HepG2 (cell line): ENCODE results near the gene KIAA1217. TPM values are rescaled to one million over a fixed set of nuclear protein-coding genes. Genes with fewer than 3 reads are reported as not detected.

Experiments
- ATAC-seq: fragments of 200-7000 bp; cut with Tn5 transposase; 3 replicates; pipeline ENCODE4 v1.9.1; 2020; ENCODE audit warnings: mild to moderate bottlenecking, moderate library complexity
- BruUV-seq: library from RNA; stranded (reverse); fragments of 400-500 nt; replicated peaks from 2 replicates; lab custom pipeline; 2021; lab: Mats Ljungman, UMichigan
- CTCF ChIA-PET: fragments of 300-600 bp; formaldehyde crosslinking; extraction: SDS; loops from one replicate; lab custom pipeline; 2021; ENCODE audit warnings: low total read pairs, inconsistent platforms, low intra/inter-chr PET ratio; lab: Yijun Ruan, JAX
- POLR2A ChIA-PET: fragments of 350-600 bp; sonication (Branson Sonifier 250); formaldehyde crosslinking; loops from one replicate; lab custom pipeline; 2020; ENCODE audit warnings: antibody characterized with exemption, inconsistent platforms; lab: Yijun Ruan, JAX
- DNase-seq: peaks from one replicate; pipeline ENCODE4 v3.0.0-alpha.2; 2015; ENCODE audit warnings: low spot score
- FAIRE-seq: peaks from 3 replicates; lab custom pipeline; 2011; peaks lifted over from hg19 to GRCh38; lab: Jason Lieb, UNC
- H2AFZ ChIP-seq: one replicate; pipeline ENCODE4 v1.6.1; 2011; ENCODE audit warnings: low read length, inconsistent platforms
- H3K27ac ChIP-seq: fragments of 300-600 bp; 3 replicates; pipeline ENCODE4 v1.8.0; 2011; ENCODE audit warnings: mixed run types, mild to moderate bottlenecking, mixed read lengths, low read length, inconsistent platforms; ENCODE audit not compliant: insufficient read depth; ENCODE audit errors: extremely low read length
- H3K27me3 ChIP-seq, 2 experiments: fragments of 200-600 bp in 1 of 2; 2 replicates in 1 of 2; 3 replicates in 1 of 2; pipeline versions ENCODE4 v1.6.0 to v1.8.0; 2011; ENCODE audit warnings: low read length in 2 of 2, mild to moderate bottlenecking in 2 of 2, moderate library complexity in 2 of 2, inconsistent platforms in 1 of 2; ENCODE audit not compliant: insufficient read depth in 2 of 2, control insufficient read depth in 1 of 2
- H3K36me3 ChIP-seq, 2 experiments: fragments of 200-600 bp in 1 of 2; replicated peaks in 1 of 2; 2 replicates in 1 of 2; 3 replicates in 1 of 2; pipeline versions ENCODE4 v1.5.1 to v1.8.0; 2011; ENCODE audit warnings: low read length in 2 of 2, inconsistent platforms in 1 of 2; ENCODE audit not compliant: insufficient read depth in 2 of 2, control insufficient read depth in 1 of 2
- H3K4me1 ChIP-seq: 2 replicates; pipeline ENCODE4 v1.5.1; 2012; ENCODE audit warnings: low read length, inconsistent platforms; ENCODE audit not compliant: insufficient read depth
- H3K4me2 ChIP-seq: 2 replicates; pipeline ENCODE4 v1.6.0; 2011; ENCODE audit warnings: low read depth, low read length, inconsistent platforms
- H3K4me3 ChIP-seq, 3 experiments: fragments of 200-600 bp in 1 of 3; sonication (generic), shearing (Covaris generic) in 1 of 3; replicated peaks in 1 of 3; 2 replicates each; pipeline ENCODE4 v1.5.1; 2011 to 2016; ENCODE audit warnings: low read length in 3 of 3, inconsistent platforms in 2 of 3, low read depth in 2 of 3, mild to moderate bottlenecking in 2 of 3, control low read depth in 1 of 3, mixed read lengths in 1 of 3; ENCODE audit not compliant: insufficient read depth in 1 of 3
- H3K79me2 ChIP-seq: one replicate; pipeline ENCODE4 v1.6.1; 2011; ENCODE audit warnings: low read length, inconsistent platforms; ENCODE audit not compliant: insufficient read depth
- H3K9ac ChIP-seq: 2 replicates; pipeline ENCODE4 v1.6.0; 2011; ENCODE audit warnings: mild to moderate bottlenecking, low read depth, low read length, inconsistent platforms; ENCODE audit not compliant: insufficient read depth
- H3K9me3 ChIP-seq: 2 replicates; pipeline ENCODE4 v1.5.1; 2012; ENCODE audit warnings: mild to moderate bottlenecking, low read length
- H4K20me1 ChIP-seq: 2 replicates; pipeline ENCODE4 v1.6.0; 2011; ENCODE audit warnings: inconsistent platforms, mild to moderate bottlenecking, low read length, moderate library complexity; ENCODE audit not compliant: insufficient read depth
- AGO1 ChIP-seq: fragments of 200-400 bp; formaldehyde crosslinking; IDR thresholded peaks from 2 replicates; pipeline ENCODE4 v1.6.1; 2017; ENCODE audit warnings: mild to moderate bottlenecking, low read depth, low read length, moderate library complexity; ENCODE audit not compliant: poor library complexity, severe bottlenecking
- MZF1 ChIP-seq: sonication (generic); formaldehyde crosslinking; IDR thresholded peaks from 2 replicates; pipeline ENCODE4 v1.8.1; 2023; ENCODE audit warnings: mild to moderate bottlenecking, missing genetic modification reagents, borderline replicate concordance
- NR2F1 ChIP-seq, 2 experiments: fragments of 450-650 bp in 1 of 2; formaldehyde crosslinking in 1 of 2; IDR thresholded peaks; 2 replicates each; pipeline versions ENCODE4 v1.5.0 to v1.6.1; 2016 to 2020; ENCODE audit warnings: mild to moderate bottlenecking in 1 of 2, missing compliant biosample characterization in 1 of 2, missing genetic modification reagents in 1 of 2, moderate library complexity in 1 of 2
- RARA ChIP-seq: IDR thresholded peaks from 2 replicates; pipeline ENCODE4 v1.6.1; 2016; ENCODE audit warnings: missing genetic modification reagents, missing compliant biosample characterization
- STAG1 ChIP-seq: sonication (generic); formaldehyde crosslinking; IDR thresholded peaks from 2 replicates; pipeline ENCODE4 v1.4.0; 2020; ENCODE audit warnings: missing genetic modification reagents
- TGIF2 ChIP-seq: IDR thresholded peaks from 2 replicates; pipeline ENCODE4 v1.6.1; 2016; ENCODE audit warnings: control low read depth, missing compliant biosample characterization
- ZNF329 ChIP-seq: sonication (generic); formaldehyde crosslinking; IDR thresholded peaks from 2 replicates; pipeline ENCODE4 v1.9.0; 2021; ENCODE audit warnings: low read depth, mild to moderate bottlenecking, missing genetic modification reagents
- ZNF501 ChIP-seq: sonication (generic); formaldehyde crosslinking; IDR thresholded peaks from 2 replicates; pipeline ENCODE4 v1.5.1; 2020; ENCODE audit warnings: mild to moderate bottlenecking, moderate library complexity, missing genetic modification reagents
- ZNF605 ChIP-seq: sonication (generic); formaldehyde crosslinking; IDR thresholded peaks from 2 replicates; pipeline ENCODE4 v1.8.0; 2022; ENCODE audit warnings: mild to moderate bottlenecking, missing genetic modification reagents
- ZNF629 ChIP-seq: sonication (generic); formaldehyde crosslinking; conservative IDR thresholded peaks from 2 replicates; pipeline ENCODE4 v1.5.0; 2020; ENCODE audit warnings: missing genetic modification reagents
- WGBS: methylation state at CpG from one replicate; pipeline ENCODE4 v1.1.6; 2017; ENCODE audit warnings: low lambda C conversion rate; 5-methylcytosine and 5-hydroxymethylcytosine counted together
- in situ Hi-C: cut with HindIII; loops from 2 replicates; pipeline ENCODE4 v1.10.0; 2017; ENCODE audit warnings: low pct_unique_long_range_greater_than_20kb; ENCODE audit not compliant: extremely low pct_ligation_motif_present
- intact Hi-C: fragments of 100-400 bp; cut with micrococcal nuclease; formaldehyde crosslinking; loops from one replicate; pipeline ENCODE4 v1.10.0; 2022; ENCODE audit not compliant: unreplicated experiment
- polyA plus RNA-seq, 8 experiments: library from polyadenylated mRNA; depleted of rRNA in 3 of 8; stranded (reverse) in 7 of 8; unstranded in 1 of 8; fragments of >200 nt; fragmentation: Illumina TruSeq in 4 of 8; extraction: Trizol in 4 of 8; gene quantifications; 2 replicates each; pipeline versions ENCODE4 v1.2.1 to v1.2.3, GENCODE V29; 2011 to 2016; ENCODE audit warnings: low read depth in 4 of 8, missing spikeins in 1 of 8, mixed read lengths in 1 of 8; ENCODE audit not compliant: insufficient read depth in 1 of 8
- total RNA-seq, 5 experiments: library from RNA; depleted of rRNA; stranded (reverse); fragments of >200 nt; fragmentation: Illumina TruSeq; extraction: Trizol; gene quantifications; 2 replicates each; pipeline ENCODE4 v1.2.3, GENCODE V29; 2016; ENCODE audit warnings: low read depth in 1 of 5
- TF ChIP-seq, protein P1 (sequence below): sonication (generic); formaldehyde crosslinking; IDR thresholded peaks from 2 replicates; pipeline ENCODE4 v1.4.0; 2020; ENCODE audit warnings: missing genetic modification reagents
- TF ChIP-seq, protein P2 (sequence below), 2 experiments: sonication (generic) in 1 of 2; formaldehyde crosslinking in 1 of 2; IDR thresholded peaks; 2 replicates each; pipeline versions ENCODE4 v1.6.1 to v1.9.0; 2014 to 2022; ENCODE audit warnings: antibody characterized with exemption in 1 of 2, borderline replicate concordance in 1 of 2, inconsistent platforms in 1 of 2, low read depth in 1 of 2, missing genetic modification reagents in 1 of 2
- TF ChIP-seq, protein P3 (sequence below): sonication (generic); formaldehyde crosslinking; IDR thresholded peaks from 2 replicates; pipeline ENCODE4 v1.8.1; 2022; ENCODE audit warnings: low read depth, mild to moderate bottlenecking, missing genetic modification reagents

Gene KIAA1217
- total and polyA plus RNA-seq, 2 of the 13 experiments (the other 11 are each of a cell fraction or from before 2014, with no cell fraction given) = 4.6 to 10.9 TPM

DNA sequence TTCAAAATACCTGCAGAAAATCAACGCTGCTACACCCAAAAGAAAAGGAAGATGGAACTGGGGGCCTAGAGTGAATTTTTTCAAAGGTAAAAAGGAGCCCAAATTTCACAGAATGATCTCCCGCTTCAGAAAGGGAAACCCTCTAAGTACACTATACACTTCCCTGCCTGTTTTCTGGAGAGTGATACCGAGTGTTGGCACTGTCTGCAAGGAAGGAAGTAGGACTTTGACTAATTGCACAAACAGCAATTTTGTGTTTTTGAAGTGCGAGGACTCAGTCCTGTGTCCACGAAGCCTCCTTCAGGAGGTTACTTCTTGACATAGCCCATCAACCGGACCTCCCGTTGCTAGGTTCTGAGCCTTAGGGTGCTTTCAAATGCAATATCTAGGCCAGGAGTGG is 106.3 kb downstream of the KIAA1217 start (continued):
- TF ChIP-seq AGO1 = no peak
- TF ChIP-seq ZNF329 = no peak
- no peak for TF ChIP-seq MZF1 (CRISPR knock-in tag)

DNA sequence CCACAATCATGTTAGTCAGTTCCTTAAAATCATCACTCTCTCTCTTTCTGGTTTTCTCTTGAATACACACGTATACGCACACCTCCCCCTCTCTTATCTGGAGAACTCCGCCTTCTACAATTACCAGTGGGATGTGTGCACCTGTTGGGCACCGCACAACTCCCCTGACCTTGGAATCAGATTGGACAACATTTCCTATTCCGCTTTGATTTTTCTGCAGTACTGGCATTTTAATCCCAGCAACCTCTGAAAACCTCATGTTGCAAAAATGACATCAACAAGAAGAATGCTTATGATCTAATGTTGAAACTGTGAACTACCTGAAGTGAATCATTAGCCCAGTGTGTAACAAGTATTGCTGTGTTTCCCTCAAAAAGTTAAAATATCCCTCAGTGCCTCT is 109.6 kb downstream of the KIAA1217 start:
- in situ Hi-C loops (no loop called here), intact Hi-C loops (loop anchor here (5.0 kb wide), 1 partner anchor 111 kb away; the partner anchor contains the start of gene KIAA1217)
- DNase-seq = peak; percentile 76
- H3K9ac ChIP-seq = no peak overlapping the region
- ChIA-PET POLR2A (no interaction called here), CTCF (interaction anchor here (2.1 kb wide), 1 partner anchor 324 kb away, joined by 8 read pairs; no protein-coding TSS in a partner anchor)
- H3K27ac ChIP-seq = peak overlapping the region; percentile 0
- ATAC-seq = peak; percentile 78
- BruUV-seq = no TSS peak
- no peaks in the 10 kb centered on the region for H3K79me2 ChIP-seq
- no peaks in the 10 kb centered on the region for H3K9me3 ChIP-seq
- H3K4me1 ChIP-seq = peaks cover 25% of the 10 kb centered on the region
- H3K36me3 ChIP-seq = peaks cover 0 to 3% of the 10 kb centered on the region in 2 experiments; a peak in 1 of 5 replicates
- no peaks in the 10 kb centered on the region for H4K20me1 ChIP-seq
- FAIRE-seq = peak; percentile 21
- no peak overlapping the region for H3K4me3 ChIP-seq
- H3K27me3 ChIP-seq = no peaks in the 10 kb centered on the region
- WGBS = 48% methylated on average over 5 of the region's 5 CpGs
- H2AFZ ChIP-seq = no peak overlapping the region
- H3K4me2 ChIP-seq = no peak overlapping the region
- TF ChIP-seq NR2F1 (CRISPR knock-in tag; IDR thresholded peaks at IDR 0.05) = no peak
- TF ChIP-seq, protein P1, sequence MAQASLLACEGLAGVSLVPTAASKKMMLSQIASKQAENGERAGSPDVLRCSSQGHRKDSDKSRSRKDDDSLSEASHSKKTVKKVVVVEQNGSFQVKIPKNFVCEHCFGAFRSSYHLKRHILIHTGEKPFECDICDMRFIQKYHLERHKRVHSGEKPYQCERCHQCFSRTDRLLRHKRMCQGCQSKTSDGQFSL (CRISPR knock-in tag) = no peak
- TF ChIP-seq, protein P2, sequence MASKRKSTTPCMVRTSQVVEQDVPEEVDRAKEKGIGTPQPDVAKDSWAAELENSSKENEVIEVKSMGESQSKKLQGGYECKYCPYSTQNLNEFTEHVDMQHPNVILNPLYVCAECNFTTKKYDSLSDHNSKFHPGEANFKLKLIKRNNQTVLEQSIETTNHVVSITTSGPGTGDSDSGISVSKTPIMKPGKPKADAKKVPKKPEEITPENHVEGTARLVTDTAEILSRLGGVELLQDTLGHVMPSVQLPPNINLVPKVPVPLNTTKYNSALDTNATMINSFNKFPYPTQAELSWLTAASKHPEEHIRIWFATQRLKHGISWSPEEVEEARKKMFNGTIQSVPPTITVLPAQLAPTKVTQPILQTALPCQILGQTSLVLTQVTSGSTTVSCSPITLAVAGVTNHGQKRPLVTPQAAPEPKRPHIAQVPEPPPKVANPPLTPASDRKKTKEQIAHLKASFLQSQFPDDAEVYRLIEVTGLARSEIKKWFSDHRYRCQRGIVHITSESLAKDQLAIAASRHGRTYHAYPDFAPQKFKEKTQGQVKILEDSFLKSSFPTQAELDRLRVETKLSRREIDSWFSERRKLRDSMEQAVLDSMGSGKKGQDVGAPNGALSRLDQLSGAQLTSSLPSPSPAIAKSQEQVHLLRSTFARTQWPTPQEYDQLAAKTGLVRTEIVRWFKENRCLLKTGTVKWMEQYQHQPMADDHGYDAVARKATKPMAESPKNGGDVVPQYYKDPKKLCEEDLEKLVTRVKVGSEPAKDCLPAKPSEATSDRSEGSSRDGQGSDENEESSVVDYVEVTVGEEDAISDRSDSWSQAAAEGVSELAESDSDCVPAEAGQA (IDR thresholded peaks at IDR 0.05; ENCODE audit: low read depth) = no peak
- TF ChIP-seq, protein P2 (CRISPR knock-in tag; IDR thresholded peaks at IDR 0.05; ENCODE audit: borderline replicate concordance) = no peak
- TF ChIP-seq RARA = no peak
- TF ChIP-seq ZNF605 (CRISPR knock-in tag) = 0 out of 2 replicates have a peak, but pooled peaks have one; percentile 23
- no peak for TF ChIP-seq ZNF629 (CRISPR knock-in tag)
- no peak for TF ChIP-seq ZNF501 (CRISPR knock-in tag)
- TF ChIP-seq, protein P3, sequence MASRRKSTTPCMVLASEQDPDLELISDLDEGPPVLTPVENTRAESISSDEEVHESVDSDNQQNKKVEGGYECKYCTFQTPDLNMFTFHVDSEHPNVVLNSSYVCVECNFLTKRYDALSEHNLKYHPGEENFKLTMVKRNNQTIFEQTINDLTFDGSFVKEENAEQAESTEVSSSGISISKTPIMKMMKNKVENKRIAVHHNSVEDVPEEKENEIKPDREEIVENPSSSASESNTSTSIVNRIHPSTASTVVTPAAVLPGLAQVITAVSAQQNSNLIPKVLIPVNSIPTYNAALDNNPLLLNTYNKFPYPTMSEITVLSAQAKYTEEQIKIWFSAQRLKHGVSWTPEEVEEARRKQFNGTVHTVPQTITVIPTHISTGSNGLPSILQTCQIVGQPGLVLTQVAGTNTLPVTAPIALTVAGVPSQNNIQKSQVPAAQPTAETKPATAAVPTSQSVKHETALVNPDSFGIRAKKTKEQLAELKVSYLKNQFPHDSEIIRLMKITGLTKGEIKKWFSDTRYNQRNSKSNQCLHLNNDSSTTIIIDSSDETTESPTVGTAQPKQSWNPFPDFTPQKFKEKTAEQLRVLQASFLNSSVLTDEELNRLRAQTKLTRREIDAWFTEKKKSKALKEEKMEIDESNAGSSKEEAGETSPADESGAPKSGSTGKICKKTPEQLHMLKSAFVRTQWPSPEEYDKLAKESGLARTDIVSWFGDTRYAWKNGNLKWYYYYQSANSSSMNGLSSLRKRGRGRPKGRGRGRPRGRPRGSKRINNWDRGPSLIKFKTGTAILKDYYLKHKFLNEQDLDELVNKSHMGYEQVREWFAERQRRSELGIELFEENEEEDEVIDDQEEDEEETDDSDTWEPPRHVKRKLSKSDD (CRISPR knock-in tag) = no peak
- no peak for TF ChIP-seq STAG1 (CRISPR knock-in tag)
- TF ChIP-seq TGIF2 = no peak
